ENCODE results near the gene CCDC85B.
"Not testable (repeated sequence)": the region's sequence is repeated elsewhere in the genome, so short reads cannot be mapped to it uniquely, and the experiment has no call there.

CCDC85B gene

GRCh38 chr11:65890324-65891218 lies at the start of gene CCDC85B:
Gene CCDC85B (plus strand): TSS chr11:65890673. CDS start chr11:65890784, 111 bp downstream.
- DNase-seq = peak; percentile 95

DNA sequence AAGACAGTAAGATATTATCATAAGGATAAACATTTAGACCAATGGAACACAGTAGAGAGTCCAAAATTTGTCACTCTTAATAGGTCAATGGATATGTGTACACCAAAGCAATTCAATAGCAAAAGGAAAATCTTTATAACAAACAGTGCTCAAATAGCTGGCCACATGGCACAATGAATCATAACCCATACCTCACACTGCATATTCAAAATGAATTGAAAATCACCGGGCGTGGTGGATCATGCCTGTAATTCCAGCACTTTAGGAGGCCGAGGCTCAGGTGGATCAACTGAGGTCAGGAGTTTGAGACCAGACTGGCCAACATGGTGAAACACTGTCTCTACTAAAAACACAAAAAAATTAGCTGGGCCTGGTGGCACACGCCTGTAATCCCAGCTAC lies 48.3 kb upstream of the CCDC85B start:
- DNase-seq = no peak

DNA sequence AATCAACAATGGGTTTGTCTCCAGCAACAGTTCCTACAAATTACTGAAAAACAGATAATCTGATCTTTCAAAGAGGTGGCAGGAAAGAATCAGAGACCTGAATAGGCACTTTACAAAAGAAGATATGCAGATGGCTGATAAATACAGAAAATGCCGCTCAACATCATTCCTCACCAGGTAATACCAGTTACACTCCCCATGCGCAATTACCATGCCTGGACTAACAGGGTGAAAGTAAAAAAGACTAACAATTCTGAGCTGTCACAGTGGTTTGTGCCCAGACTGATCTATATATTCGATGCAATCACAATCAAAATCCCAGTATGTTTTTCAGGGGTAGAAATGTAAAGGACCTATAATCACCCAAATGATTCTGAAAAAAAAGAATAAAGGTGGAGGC lies 46.7 kb upstream of the CCDC85B start:
- no peak for DNase-seq

DNA sequence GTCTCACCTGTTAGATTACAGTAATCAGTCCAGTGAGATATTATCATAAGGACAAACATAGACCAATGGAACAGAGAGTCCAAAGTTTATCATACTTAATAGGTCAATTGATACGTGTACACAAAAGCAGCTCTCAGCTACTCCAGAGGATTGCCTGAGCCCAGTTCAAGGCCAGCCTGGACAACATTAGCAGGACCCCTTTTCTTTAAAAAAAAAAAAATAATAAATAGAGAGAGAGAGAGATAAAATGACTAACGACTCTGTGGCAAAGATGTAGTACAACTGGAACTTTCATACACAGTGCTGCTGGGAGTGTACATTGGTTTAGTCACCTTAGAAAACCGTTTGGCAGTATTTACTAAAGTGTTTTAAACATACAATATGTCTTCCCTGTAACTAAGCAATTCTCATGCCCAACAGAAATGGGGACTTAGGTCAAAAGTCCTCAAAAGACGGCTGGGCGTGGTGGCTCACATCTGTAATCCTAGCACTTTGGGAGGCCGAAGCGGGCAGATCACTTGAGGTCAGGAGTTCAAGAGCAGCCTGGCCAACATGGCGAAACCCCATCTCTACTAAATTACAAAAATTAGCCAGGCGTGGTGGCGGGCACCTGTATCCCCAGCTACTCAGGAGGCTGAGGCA lies 46.1 kb upstream of the CCDC85B start:
- DNase-seq = no peak

GRCh38 chr11:65847746-65848145 lies 42.7 kb upstream of the CCDC85B start:
- no peak for DNase-seq

GRCh38 chr11:65848693-65849092 lies 41.8 kb upstream of the CCDC85B start:
- not testable (repeated sequence) for DNase-seq

DNA sequence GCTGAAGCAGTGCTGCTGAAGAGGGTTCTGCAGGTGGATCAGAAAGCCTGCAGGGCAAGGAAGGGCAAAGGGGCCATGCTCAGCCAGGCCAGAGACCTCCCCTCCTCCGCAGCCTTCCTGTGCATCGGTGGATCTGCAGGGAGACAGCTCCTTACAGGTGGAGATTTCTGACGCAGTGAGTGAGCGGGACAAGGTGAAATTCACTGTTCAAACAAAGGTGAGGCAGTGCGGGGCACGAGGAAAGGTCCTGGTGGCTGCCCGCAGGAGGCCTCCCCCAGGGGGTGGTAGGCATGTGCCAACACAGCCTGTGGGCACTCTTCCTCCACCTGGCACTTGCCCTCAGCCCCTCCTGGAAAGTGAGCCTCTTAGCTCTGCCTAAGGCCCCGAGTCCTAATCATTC lies 41.1 kb upstream of the CCDC85B start:
- DNase-seq = no peak

DNA sequence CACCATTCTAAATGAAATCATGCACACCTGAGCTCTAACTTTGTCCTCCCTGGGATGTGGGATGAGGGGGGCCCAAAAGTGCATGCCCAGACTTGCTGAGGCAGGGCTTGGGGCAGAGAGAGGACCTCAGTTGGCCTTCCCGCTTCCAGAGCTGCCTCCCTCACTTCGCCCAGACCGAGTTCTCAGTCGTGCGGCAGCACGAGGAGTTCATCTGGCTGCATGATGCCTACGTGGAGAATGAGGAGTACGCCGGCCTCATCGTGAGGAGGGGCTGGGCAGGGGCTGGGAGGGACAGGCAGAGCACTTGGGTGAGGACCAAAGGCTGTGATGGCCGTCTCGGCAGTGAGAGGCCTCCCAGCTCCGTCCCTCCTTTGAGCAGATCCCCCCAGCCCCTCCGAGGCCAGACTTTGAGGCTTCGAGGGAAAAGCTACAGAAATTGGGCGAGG lies 40.7 kb upstream of the CCDC85B start:
- no peak for DNase-seq

- DNase-seq = no peak
These were observed 40.0 kb upstream of the CCDC85B start for GRCh38 chr11:65850217-65851082.

GRCh38 chr11:65851083-65851579 lies 39.3 kb upstream of the CCDC85B start:
- no peak for DNase-seq

- no peak for DNase-seq
These were observed 38.5 kb upstream of the CCDC85B start for GRCh38 chr11:65851811-65852507.

- no peak for DNase-seq
These were observed 37.8 kb upstream of the CCDC85B start for GRCh38 chr11:65852508-65853245.

DNA sequence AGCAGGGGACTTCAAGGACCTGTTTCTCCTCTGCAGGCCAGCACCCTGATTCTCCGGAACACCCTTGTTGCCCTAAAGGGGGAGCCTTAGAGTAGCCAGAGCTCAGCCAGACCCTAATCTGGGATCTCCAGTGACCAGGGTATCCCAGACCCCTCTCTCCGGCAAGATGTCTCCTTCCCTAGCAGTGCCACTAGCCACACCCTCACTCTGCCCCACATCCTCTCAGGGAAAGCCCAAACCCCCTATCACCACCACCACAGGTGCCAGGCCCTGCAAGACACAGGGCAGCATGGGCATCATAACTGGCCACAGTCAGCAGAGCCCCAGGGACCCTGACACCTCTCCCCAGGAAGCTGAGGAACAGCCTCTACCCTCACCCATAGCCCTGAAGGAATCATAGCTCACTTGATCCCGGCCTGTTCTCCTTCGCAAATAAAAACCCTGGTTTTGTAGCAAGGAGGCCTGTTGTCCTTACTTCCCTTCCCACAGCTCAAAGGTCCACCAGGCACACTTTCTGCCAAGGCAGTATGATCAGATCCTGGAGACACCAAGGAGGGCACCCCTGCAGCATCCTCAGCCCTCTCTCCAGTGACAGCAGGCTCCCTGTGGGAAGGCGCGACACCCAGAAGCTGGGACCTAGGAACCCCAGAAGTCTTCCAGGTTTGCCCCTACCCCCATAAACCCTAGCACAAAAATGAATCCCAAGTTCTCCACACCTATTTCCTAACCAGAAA lies 37.1 kb upstream of the CCDC85B start:
- no peak for DNase-seq

- DNase-seq = no peak
These were observed 36.3 kb upstream of the CCDC85B start for GRCh38 chr11:65854161-65854592.

- no peak for DNase-seq
These were observed 35.3 kb upstream of the CCDC85B start for GRCh38 chr11:65854852-65855837.

GRCh38 chr11:65855927-65856363 lies 34.5 kb upstream of the CCDC85B start:
- DNase-seq = no peak

GRCh38 chr11:65856689-65857499 lies 33.6 kb upstream of the CCDC85B start:
- DNase-seq = peak; percentile 54

DNA sequence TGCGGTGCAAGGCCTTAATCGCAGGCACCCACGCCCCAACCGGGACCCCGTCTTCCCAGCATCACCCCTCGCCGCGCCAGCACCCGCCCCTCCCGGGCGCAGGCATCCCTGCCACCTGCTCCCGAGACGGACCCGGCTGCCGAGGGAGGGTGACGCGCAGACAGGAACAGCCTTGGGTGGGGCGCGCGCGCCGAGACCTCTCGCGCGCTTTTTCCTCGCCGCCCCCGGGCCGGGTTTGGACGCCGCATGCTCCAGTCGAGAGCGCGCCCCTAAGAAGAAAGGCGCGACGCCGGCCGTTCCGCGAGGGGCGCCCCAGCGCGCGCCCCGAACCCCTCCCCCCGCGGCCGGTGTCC lies 33.0 kb upstream of the CCDC85B start:
- no peak for DNase-seq
